DMS79 treated with DMSO at 0.1 percent for 48 hours (cell line): ENCODE measurements around the gene RFC2.

ENCODE experiments used
- DNase-seq: peaks from one replicate; lab custom pipeline; 2025; lab: John Stamatoyannopoulos, UW

RFC2 gene

DNA sequence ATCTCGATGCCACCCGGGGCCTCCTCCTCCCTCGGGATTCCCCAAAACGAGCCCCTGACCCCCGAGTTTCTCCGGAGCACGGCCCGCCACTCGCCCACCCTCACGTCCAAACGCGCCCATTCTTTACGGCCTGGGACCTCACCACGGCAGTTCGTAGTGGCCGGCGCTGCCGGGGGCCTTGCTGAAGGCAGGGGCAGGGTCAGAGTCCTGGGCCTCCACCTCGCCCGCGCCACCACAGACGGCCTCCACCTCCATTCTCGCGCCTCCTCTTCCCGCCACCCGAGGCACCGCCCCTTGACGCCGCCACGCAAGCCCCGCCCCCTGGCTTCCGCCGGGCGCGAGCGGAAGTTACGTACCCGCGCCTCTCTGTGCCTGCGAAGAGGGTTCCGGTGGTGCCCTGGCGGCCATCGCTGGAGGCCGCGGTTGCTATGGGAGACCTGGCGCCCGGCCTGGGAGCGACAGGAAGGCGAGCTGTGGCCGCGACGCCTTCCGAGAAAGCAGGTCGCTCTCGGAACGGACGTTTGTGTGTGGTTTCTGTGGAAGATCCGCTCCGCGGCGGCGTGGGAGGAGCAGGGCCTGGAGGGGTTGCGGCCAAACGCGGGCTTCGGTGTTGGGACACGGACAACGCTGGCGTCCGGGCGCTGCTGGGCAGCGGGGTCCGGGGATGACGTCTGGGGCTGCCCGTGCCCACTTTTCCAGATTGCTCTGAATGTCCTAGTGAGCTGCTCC lies at the start of gene RFC2:
RFC2 (minus strand) TSS at position 271 of the 729 bp plus-strand sequence; CDS start at position 255, 16 bp downstream.
- peak; percentile 89 for DNase-seq

DNA sequence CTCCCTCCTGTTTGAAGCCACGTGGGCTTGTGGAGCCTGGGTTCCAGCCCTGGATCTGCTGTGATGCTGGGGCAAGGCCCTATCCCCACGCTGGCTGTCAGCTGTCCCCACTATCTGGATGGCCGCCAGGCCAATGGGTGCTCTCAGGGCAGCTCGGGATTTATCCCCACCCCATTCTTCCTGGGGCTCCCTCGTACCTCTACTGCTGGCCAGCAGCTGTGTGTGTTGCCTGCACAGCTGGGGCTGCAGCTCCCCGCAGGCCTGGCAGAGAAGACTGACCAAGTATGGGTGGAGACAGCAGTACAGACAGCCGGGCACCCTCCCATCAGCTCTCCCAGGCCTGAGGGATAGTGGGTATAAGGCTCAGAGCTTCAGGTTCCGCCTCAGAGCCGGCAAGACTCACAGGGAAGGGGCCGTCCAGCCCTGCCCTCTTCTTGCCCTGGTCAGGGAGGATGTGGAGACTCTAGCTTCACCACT lies 48.6 kb upstream of the RFC2 start:
- DNase-seq, result no peak

DNA sequence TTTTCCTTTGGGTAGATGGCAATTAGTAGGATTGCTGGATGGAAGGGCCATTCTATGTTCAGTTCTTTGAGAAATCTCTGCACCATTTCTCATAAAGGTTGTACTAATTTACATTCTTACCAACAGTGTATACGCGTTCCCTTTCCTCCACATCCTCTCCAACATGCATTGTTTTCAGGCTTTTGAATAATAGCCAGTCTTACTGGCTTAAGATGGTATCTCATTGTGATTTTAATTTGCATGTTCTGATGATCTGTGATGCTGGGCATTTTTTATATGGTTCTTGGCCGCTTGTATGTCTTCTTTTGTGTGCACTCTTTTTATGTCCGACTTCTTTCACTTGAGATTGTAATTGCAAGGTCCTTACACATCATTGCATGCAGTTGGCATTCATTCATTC lies 46.7 kb upstream of the RFC2 start:
- no peak for DNase-seq

DNA sequence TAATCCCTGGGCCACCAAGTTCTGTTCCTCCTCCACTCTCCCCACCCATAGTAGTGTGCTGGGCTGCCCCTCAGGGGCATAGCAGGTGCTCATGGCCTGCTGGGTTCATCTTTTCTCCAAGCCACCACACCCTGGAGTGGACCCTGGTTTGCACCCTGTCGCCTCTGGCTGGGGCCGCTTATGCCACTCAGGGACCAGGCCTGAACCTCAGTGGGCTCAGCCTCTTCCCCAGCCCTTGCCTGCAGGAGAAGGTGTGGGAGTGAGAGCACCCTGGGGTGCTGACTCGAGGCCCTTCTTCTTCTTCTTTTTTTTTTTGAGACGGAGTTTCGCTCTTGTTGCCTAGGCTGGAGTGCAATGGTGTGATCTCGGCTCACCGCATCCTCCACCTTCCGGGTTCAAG lies 45.2 kb upstream of the RFC2 start:
- no peak for DNase-seq

DNA sequence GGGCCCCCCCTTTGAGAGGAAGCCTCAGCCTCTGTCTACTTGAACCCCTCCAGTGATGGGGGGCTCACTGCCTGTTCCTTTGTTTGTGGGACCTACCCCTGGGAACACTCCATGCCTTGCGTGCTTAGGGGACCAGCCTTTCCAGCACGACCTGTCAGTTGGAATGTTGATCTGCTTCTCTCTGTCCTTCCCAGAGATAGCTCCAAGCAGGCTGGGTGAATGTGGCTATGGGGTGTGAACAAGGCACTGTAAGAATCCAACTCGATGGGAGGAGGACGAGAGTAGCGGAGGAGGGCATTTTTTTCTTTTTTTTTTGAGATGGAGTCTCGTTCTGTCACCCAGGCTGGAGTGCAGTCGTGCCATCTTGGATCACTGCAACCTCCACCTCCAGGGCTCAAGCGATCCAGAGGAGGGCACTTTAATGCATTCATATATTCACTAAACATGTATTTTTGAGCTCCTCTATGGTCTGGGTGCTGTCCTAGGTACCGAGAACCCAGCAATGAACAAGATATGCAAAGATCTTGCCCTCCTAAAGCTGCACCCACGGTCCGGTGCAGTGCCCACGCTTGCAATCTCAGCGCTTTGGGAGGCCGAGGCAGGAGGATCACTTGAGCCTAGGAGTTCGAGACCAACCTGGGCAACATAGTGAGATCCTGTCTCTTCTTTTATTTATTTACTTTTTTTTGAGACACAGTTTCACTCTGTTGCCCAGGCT lies 43.5 kb upstream of the RFC2 start:
- DNase-seq, result no peak

DNA sequence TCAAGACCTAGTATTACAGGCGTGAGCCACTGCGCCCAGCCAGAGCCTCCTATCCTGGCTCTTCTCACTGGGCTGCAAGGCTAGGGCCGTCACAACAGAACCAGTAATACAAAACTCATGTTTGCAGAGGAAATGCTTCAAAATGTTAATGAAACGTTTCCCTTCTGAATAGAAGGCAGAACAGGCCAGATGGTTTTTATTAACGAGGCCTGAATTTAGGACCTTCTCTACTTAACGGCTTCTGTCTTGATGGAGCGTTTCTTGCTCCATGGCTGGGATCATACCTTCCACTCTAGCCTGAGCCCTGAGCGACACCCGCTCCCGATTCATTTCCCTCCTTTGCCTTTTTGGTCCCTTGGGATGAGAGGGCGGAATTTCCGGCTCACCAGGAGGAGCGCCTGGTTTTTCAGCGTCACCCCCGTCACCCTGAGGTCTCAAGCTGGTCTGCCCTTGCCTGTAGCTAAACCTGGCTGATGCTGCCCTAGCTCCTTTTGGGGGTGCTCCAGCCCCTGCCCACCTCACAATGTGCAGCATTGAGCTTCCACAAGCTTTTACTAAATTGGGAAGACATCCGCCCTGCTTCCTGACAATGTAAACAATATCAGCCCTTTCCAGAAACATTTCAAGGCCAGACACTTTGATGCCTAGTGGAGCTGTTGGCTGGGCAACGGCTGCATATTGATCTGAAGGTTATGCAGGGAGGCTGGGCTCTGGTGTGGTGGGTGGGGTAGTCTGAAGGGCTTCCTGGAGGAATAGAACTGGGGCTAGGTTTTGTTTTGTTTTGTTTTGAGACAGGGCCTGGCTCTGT lies 40.2 kb upstream of the RFC2 start:
- no peak for DNase-seq

DNA sequence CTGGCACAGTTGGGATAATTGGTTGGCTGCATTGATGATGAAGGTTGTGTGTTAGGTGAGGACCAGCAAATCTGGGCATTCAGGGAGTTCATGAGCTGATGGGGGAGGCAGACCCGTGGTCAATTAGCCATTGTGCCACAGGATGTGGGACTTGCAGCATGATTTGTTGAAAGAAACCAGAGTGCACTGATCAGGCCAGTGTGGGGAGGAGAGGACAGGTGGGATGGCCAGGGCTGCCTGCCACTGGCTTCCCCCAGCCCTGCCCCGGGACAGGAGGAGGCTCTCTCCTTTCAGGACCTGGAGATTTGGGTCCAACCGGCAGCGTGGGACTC lies 39.3 kb upstream of the RFC2 start:
- DNase-seq, result no peak

DNA sequence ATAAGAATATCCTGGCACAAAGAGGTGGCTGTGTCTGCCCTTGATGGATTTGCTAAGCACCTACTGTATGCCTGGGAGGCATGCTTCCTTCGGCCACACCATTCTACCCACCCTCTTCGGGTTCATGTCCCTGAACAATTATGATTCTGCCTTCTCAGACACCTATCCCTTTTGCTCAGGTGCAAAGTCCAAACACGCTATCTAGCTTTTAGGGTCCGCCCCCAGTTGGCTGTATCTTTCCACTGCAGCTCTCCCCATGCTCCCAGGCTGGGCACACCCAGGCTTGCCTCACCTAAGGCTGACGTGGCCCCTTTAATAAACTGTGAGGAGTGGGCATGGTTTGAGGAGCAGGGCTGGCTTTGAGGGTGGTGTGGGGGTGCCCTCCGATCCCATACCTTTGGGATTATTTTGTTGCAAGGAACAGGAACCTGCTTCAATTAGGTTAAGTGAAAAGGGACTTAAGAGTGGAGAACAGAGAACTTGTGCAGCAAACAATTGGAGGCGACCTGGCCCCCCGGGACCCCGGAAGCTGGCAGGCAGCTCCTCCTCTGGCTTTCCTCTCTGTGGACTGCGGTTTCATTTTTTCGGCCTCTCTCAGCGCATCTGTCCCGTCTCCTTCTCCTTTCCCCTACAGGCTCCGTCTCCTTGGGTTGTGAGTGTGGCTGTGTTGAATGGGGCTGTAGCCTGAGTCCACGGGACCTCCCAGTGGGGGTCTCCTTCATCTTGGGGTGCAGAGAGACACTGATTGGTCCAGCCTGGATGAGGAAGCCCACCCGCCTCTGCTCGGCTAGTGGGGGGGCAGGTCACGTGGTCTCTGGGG lies 38.8 kb upstream of the RFC2 start:
- no peak for DNase-seq

DNA sequence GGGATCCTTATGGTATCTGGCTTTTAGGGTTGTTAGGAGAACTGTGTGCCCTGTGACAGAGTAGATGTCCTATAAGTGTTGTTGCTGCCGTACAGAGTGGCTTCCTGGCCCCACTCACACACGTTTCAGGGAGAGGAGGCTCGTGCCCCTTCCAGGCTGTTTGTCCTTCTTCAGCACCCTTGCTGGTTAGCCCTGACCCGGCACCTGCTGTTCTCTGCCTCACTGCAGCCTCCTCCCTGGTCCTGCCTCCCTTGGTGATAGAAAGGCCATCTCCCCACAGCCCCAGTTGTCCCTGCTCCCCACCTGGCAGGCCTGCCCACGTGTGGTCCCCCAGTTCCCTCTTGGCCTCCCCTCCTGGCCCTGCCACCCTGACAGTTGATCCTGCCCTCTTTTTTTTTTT lies 37.3 kb upstream of the RFC2 start:
- DNase-seq, result no peak

DNA sequence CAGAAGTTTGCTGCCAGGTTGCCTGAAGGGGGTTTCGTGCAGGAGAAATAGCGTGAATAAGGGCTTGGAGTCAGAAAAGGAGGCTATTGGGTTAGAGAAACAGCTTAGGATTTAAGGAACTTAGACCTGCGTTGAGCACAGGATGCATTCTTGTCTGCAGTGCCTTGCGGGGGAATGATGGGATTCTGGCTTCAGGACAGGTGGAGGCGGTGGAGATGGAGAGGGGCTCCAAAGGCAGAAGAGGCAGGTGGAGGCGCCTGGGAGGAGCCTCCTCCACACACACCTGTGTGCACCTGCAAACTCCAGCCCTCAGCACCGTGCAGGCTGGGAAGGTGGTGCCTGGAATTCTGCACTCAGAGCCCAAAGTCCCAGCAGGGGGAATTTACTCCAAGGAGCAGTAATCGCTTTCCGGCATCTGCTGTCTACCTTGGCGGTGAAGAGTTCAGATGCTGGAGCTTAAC lies 36.8 kb upstream of the RFC2 start:
- DNase-seq, result peak; percentile 66

DNA sequence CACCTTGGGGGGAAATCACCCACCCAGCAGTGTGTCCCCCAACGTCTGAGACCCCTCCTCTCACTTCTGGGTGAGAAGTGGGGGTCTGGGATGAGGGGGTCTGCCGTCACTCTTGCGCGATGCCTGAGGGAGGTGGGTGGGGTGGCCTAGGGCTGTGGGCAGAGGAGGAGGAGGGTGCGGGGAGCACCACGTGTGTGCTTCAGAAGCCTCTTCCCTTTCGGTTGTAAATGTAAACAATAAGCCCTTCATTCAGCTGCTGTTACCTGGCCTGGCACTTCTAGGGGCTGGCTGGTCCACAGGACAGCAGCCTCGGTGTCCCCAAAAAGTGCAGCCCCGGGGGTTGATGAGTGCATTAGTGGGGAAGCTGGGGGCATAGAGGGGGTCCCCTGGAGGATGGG lies 36.4 kb upstream of the RFC2 start:
- DNase-seq, result peak; percentile 17

DNA sequence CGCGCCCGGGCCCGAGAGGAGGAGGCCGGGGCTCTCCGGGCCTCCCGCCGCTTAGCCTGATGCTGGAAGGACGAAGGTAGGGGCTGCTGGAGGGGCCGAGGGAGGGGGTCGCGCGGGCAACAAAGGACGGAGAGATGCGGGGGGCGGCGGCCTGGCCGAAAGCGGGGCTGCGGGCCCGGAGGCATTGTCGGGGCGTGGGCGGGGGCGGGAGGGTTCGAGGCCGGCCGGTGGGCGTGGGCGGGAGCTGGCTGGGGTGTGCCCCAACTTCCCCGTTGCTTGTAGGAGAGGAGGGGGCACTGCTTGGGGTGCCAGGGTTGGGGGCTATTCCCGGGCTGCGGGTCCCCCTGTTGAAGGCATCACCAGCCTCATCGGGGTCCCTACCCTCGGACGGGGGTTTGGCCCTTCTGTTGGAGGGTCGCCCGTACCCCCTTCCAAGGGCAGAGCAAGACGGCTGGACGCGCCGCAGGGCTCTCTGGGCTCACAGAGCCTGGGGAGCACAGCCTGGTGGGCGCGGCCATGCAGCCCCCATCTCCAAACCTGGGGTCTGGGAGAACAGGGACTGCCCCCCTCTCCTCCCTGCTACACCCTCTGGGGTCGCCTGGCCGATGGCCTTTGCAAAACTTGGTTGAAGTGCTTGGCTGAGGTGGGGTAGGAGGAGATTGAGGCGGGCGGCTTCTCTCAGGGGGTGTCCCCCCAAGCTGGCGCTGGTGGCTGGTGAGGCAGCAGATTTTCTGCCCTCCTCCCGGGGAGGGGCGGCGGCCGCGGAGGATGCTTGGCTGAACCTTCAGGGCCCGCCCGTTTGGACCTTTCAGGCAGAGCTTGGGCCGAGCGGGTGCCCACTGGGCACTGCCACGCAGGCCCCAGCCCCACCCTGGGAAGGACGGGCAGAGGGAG lies 35.7 kb upstream of the RFC2 start:
- no peak for DNase-seq

DNA sequence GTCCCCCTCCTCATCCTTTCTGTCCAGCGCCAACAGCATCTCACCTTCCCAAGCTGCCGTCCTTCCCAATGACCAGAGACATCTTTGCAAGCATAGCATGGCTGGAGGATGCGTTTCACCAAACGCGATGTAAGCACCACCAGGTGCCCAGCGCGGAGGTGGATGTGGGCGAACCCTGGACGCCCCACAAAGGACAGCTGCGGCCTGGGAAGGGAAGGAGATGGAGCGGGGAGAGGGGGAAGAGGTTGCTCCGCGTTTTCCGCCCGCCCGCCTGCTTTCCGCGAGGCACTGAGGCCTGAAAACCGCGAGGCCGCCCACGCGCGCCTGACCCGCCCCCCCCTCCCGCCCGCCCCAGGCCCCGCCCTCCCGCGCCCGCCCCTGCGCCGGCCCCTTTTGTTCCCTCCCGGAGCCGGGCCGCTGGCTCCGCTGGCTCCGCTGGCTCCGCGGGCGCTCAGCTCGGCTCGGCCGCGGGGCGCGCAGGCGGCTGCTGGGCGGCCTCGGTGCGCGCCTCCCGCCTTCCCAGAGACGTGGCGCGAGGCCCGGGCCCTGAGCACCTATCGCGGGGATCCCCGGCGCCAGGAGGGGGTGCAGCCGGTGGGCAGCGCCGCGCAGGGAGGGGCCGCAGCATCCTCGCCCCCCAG lies 34.9 kb upstream of the RFC2 start, which contains the start of gene CLIP2:
CLIP2 (plus strand) TSS at position 390 of the 641 bp plus-strand sequence. CDS start 28,140 bp downstream, outside the sequence.
- peak; percentile 60 for DNase-seq

DNA sequence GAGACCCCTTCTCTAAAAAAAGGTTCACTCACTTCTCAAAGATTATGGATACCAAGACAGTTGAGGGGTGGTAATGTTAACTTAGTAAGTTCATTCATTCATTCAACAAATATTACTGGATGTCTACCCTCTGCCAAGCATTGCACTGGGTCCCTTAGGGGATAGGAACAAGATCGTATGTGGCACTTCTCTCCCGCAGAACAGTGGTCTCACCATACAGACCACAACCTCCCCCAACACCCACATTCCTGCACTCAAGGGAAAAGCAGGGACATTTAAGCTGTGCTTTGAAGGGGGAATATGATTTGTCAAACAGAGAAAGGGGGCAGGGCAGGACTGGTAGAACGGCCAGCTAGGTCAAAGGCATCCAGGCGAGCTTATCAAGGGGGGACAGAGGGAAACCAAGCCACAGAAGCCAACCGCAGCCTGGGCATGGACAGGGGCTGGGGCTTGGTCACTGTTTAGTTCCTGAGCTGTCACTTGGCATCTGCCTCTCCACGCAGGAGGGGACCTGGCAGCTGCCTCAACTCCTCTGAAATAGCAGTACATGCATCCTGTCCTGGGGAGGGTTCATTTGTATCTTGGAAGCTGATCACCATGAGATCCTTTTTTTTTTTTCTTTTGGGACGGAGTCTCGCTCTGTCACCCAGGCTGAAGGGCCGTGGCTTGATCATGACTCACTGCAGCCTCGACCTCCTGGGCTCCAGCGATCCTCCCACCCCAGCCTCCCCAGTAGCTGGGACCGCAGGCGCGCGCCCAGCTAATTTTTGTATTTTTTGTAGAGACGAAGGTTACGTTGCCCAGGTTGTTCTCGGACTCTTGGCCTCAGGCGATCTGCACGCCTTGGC lies 34.1 kb upstream of the RFC2 start:
- DNase-seq, result no peak

DNA sequence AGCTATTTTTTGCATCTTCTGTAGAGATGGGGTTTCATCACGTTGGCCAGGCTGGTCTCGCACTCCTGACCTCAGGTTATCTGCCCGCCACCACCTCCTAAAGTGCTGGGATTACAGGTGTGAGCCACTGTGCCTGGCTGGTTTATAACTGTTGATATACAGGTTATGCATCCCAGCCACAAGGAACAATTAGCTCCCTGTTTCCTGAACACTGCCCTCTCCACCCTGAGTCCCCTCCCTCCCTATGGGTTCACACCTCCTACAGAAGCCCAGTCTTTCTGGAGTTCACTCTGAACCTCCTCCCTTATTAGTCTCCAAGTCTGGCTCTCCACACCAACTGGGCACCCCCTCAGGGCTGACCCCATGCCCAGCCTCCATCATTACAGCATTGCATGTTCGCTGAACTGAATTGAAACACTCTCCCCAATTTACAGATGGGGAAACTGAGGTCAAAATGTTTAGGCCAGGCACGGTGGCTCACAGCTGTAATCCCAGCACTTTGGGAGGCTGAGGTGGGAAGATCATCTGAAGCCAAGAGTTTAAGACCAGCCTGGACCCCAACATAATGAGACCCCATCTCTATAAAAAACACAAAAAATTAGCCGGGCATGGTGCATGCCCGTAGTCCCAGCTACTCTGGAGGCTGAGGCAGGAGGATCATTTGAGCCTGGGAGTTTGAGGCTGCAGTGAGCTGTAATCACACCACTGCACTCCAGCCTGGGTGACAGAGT lies 33.3 kb upstream of the RFC2 start:
- no peak for DNase-seq

DNA sequence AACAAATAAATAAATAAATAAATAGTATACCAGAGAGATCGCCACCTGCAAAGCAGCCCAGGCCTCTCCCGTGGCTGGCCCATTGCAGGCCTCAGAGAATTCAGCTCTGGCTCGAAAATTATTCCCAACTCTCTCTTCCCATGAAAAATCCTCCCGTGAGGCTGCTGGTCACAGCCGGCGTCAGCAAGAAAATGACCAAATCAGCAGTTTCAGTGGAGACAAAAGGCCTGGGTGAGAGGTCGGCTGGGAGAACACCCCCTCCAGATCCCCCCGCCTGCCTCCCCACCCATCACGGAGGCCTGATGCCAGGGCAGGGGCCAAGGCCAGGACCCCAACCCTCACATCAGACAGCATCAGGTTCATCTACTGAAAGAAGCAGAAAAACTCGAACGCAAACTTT lies 31.9 kb upstream of the RFC2 start:
- DNase-seq, result no peak

DNA sequence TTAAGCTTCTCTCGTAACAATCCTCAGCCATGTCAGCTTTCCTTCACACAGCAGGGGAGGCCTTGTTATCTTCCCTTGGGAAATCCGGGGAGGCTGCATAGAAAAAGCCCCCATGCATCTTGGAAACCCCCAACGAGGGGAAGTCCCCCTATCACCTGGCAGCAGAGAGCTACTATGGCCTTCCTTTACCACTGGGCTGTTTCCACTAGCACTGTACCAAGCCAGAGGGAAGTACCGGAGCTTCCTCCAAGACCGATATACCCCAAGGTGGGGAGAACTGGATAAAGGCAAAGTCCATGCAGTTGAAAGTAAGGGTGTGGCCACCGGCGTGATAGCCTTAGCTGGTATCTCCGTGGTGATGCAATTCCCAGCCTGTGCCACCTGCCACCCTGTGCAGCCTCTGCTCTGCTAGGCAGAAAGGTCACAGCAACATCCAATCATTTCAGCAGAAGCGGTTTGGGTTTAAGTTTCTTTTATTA lies 30.6 kb upstream of the RFC2 start:
- DNase-seq, result no peak

DNA sequence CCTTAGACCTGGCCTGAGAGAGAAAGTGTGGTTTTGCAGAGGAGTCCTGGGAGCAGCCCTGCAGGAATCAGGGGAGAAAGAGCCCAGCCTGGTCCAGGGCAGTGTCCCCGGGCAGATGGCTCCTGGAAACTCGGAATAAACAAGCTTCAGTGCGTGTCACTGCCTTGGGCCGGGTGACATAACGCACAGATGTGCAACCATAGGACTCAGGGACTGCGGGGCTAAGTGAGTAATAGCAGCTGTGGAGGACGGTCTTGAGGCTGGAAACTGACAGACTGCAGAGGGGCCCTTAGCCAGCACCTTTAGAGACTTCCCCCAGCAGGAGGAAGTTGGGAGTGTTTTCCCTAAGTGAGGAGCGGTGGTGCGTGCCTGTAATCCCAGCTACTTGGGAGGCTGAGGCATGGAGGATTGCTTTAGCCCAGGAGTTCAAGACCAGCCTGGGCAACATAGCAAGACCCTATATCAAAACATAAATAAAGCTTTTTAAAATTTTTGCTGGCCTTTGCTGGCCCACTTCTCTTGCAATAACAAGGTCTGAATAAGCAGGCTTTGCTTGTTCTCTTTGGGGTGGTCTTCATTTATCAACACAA lies 29.8 kb upstream of the RFC2 start:
- DNase-seq, result no peak
